ENCODE data around the gene BPHL. TPM values are rescaled to one million over a fixed set of nuclear protein-coding genes. Genes with fewer than 3 reads are reported as not detected.
"Not testable (repeated sequence)": the region's sequence is repeated elsewhere in the genome, so short reads cannot be mapped to it uniquely, and the experiment has no call there.

The BPHL gene
- polyA plus RNA-seq, 1 donor (not counting 4 experiments of a cell fraction or from before 2014, with no cell fraction given) = 21.9 TPM

DNA sequence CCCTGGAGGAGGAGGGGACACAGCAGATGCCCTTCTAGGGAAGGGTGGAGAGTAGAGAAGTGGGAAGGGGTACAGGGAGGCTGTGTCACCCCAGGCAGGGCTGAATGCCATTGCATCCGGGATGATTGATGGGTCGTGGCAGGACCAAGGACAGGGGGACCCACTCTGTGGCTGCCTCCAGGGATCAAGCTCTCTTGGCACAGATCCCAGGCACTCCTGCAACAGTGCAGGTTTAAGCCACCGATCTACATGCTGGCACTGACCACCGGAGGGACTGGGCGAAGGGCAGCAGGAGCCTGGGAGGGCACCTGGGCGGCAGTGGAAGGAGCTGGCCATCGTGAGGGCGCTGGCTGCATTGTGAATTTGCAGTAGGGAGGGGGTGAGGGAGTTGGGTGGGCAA, 61.4 kb downstream of the BPHL start:
- H3K36me3 ChIP-seq (ENCODE audit: control insufficient read depth in 2 of 2, extremely low read depth in 1 of 2, insufficient read depth in 2 of 2, low read length in 2 of 2); H3K79me2 ChIP-seq (ENCODE audit: control insufficient read depth, insufficient read depth, low read length); H2AFZ ChIP-seq (ENCODE audit: control insufficient read depth, low read length); H3K27ac ChIP-seq (ENCODE audit: control insufficient read depth, insufficient read depth, low read length); FAIRE-seq; H3K9me1 ChIP-seq (ENCODE audit: control insufficient read depth, extremely low read depth, insufficient read depth, low read length); H3K27me3 ChIP-seq (ENCODE audit: control insufficient read depth, extremely low read depth, insufficient read depth, low read length); DNase-seq (ENCODE audit: low read depth, low spot score); H3K9me3 ChIP-seq (ENCODE audit: control insufficient read depth, low read depth, low read length); H3K9ac ChIP-seq (ENCODE audit: control insufficient read depth, extremely low read depth, insufficient read depth, low read length); H4K20me1 ChIP-seq (ENCODE audit: control insufficient read depth, extremely low read depth, insufficient read depth, low read length); dilution Hi-C loops (cut with MboI; ENCODE audit: extremely low pct_ligation_motif_present, low sequenced_read_pairs); H3K4me2 ChIP-seq (ENCODE audit: control insufficient read depth, extremely low read depth, insufficient read depth, low read depth, low read length); H3K4me1 ChIP-seq (ENCODE audit: control insufficient read depth, extremely low read depth, insufficient read depth, low read length): not testable (repeated sequence)
- peak overlapping the region in 1 of 3 experiments; percentile 10 for H3K4me3 ChIP-seq (ENCODE audit: control insufficient read depth in 2 of 3, extremely low read depth in 1 of 3, insufficient read depth in 2 of 3, low read depth in 1 of 3, low read length in 3 of 3)

DNA sequence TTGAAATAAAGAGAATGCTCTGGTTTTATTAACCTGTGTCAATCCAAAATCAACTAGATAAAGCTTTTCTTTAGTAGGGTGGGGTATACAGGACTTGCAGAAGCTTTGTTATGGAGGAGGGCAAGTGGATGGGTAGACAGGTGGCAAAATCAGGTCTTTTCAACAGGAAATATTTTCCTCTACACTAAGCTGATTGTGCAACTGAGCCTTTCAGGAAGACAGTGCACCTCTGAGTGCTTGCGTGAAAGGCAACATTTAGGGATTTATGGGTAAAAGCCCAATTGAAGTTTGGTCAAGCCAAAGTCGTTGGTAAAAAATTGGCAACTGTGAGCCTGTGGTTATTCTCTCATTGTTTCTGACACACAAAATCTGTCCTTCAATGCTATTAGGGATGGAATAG, 62.6 kb downstream of the BPHL start:
- H4K20me1 ChIP-seq (ENCODE audit: control insufficient read depth, extremely low read depth, insufficient read depth, low read length) = no peaks in the 10 kb centered on the region
- no peak overlapping the region for H3K4me3 ChIP-seq (ENCODE audit: control insufficient read depth in 2 of 3, extremely low read depth in 1 of 3, insufficient read depth in 2 of 3, low read depth in 1 of 3, low read length in 3 of 3)
- dilution Hi-C loops (cut with MboI; ENCODE audit: extremely low pct_ligation_motif_present, low sequenced_read_pairs) = no loop called here
- no peak for TF ChIP-seq EZH2 (IDR thresholded peaks at IDR 0.05; ENCODE audit: low read length)
- TF ChIP-seq, protein P1, sequence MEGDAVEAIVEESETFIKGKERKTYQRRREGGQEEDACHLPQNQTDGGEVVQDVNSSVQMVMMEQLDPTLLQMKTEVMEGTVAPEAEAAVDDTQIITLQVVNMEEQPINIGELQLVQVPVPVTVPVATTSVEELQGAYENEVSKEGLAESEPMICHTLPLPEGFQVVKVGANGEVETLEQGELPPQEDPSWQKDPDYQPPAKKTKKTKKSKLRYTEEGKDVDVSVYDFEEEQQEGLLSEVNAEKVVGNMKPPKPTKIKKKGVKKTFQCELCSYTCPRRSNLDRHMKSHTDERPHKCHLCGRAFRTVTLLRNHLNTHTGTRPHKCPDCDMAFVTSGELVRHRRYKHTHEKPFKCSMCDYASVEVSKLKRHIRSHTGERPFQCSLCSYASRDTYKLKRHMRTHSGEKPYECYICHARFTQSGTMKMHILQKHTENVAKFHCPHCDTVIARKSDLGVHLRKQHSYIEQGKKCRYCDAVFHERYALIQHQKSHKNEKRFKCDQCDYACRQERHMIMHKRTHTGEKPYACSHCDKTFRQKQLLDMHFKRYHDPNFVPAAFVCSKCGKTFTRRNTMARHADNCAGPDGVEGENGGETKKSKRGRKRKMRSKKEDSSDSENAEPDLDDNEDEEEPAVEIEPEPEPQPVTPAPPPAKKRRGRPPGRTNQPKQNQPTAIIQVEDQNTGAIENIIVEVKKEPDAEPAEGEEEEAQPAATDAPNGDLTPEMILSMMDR (optimal IDR thresholded peaks at IDR 0.05 in 1 of 3, IDR thresholded peaks at IDR 0.05 in 1 of 3, conservative IDR thresholded peaks at IDR 0.05 in 1 of 3; ENCODE audit: extremely low read depth in 1 of 3, insufficient read depth in 2 of 3, low read length in 3 of 3) = no peak
- no peaks in the 10 kb centered on the region for H3K9me1 ChIP-seq (ENCODE audit: control insufficient read depth, extremely low read depth, insufficient read depth, low read length)
- peaks cover 6% of the 10 kb centered on the region for H3K27me3 ChIP-seq (ENCODE audit: control insufficient read depth, extremely low read depth, insufficient read depth, low read length)
- H2AFZ ChIP-seq (ENCODE audit: control insufficient read depth, low read length) = no peak overlapping the region
- no peak for FAIRE-seq
- H3K9ac ChIP-seq (ENCODE audit: control insufficient read depth, extremely low read depth, insufficient read depth, low read length) = no peak overlapping the region
- peaks cover 3% of the 10 kb centered on the region for H3K4me1 ChIP-seq (ENCODE audit: control insufficient read depth, extremely low read depth, insufficient read depth, low read length)
- H3K9me3 ChIP-seq (ENCODE audit: control insufficient read depth, low read depth, low read length) = no peaks in the 10 kb centered on the region
- H3K27ac ChIP-seq (ENCODE audit: control insufficient read depth, insufficient read depth, low read length) = no peak overlapping the region
- H3K36me3 ChIP-seq (ENCODE audit: control insufficient read depth in 2 of 2, extremely low read depth in 1 of 2, insufficient read depth in 2 of 2, low read length in 2 of 2) = no peaks in the 10 kb centered on the region
- H3K4me2 ChIP-seq (ENCODE audit: control insufficient read depth, extremely low read depth, insufficient read depth, low read depth, low read length) = no peak overlapping the region
- H3K79me2 ChIP-seq (ENCODE audit: control insufficient read depth, insufficient read depth, low read length) = no peaks in the 10 kb centered on the region
- DNase-seq (ENCODE audit: low read depth, low spot score) = no peak

DNA sequence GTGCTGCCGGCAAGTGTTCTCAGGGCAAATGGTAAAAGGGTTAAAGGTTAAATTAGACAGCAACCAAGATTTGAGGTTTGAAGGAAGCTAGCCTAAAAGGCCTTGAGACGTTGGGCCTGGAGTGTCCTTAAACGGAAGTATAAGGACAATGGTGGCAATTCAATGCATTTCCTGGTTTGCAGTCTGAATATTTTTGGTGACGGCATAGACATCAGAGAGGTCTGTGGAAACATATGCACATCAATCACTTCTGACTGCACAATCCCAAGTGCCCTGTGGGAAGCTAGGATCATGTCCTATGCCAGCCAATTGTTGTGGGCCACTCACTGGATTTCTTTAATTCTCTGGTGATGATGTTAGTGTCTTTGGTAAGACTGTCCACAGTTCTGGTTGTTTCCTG, 64.6 kb downstream of the BPHL start:
- Histone ChIP-seq H3K9me3 (ENCODE audit: control insufficient read depth, low read depth, low read length) (no peaks in the 10 kb centered on the region), H4K20me1 (ENCODE audit: control insufficient read depth, extremely low read depth, insufficient read depth, low read length) (no peaks in the 10 kb centered on the region), H3K27me3 (ENCODE audit: control insufficient read depth, extremely low read depth, insufficient read depth, low read length) (peaks cover 6% of the 10 kb centered on the region), H3K79me2 (ENCODE audit: control insufficient read depth, insufficient read depth, low read length) (no peaks in the 10 kb centered on the region), H3K4me1 (ENCODE audit: control insufficient read depth, extremely low read depth, insufficient read depth, low read length) (no peaks in the 10 kb centered on the region), H3K9ac (ENCODE audit: control insufficient read depth, extremely low read depth, insufficient read depth, low read length) (no peak overlapping the region), H3K4me3 (ENCODE audit: control insufficient read depth in 2 of 3, extremely low read depth in 1 of 3, insufficient read depth in 2 of 3, low read depth in 1 of 3, low read length in 3 of 3) (no peak overlapping the region), H3K4me2 (ENCODE audit: control insufficient read depth, extremely low read depth, insufficient read depth, low read depth, low read length) (no peak overlapping the region), H3K27ac (ENCODE audit: control insufficient read depth, insufficient read depth, low read length) (no peak overlapping the region), H3K36me3 (ENCODE audit: control insufficient read depth in 2 of 2, extremely low read depth in 1 of 2, insufficient read depth in 2 of 2, low read length in 2 of 2) (no peaks in the 10 kb centered on the region), H3K9me1 (ENCODE audit: control insufficient read depth, extremely low read depth, insufficient read depth, low read length) (no peaks in the 10 kb centered on the region), H2AFZ (ENCODE audit: control insufficient read depth, low read length) (no peak overlapping the region)
- TF ChIP-seq EZH2 (IDR thresholded peaks at IDR 0.05; ENCODE audit: low read length) = no peak
- TF ChIP-seq, protein P1 (optimal IDR thresholded peaks at IDR 0.05 in 1 of 3, IDR thresholded peaks at IDR 0.05 in 1 of 3, conservative IDR thresholded peaks at IDR 0.05 in 1 of 3; ENCODE audit: extremely low read depth in 1 of 3, insufficient read depth in 2 of 3, low read length in 3 of 3) = no peak
- FAIRE-seq = no peak
- no peak for DNase-seq (ENCODE audit: low read depth, low spot score)
- dilution Hi-C loops (cut with MboI; ENCODE audit: extremely low pct_ligation_motif_present, low sequenced_read_pairs) = no loop called here
